Embryonic facial prominence (tissue), 1 donor: Measurements from ENCODE around the gene SHROOM2.

Experiments used
- DNase-seq: peaks from one replicate; pipeline ENCODE4 v3.0.0-alpha.2; 2016; ENCODE audit errors: extremely low spot score

Gene SHROOM2

GRCh38 chrX:9943420-9943819 is 157.2 kb downstream of the SHROOM2 start:
- DNase-seq, result no peak

DNA sequence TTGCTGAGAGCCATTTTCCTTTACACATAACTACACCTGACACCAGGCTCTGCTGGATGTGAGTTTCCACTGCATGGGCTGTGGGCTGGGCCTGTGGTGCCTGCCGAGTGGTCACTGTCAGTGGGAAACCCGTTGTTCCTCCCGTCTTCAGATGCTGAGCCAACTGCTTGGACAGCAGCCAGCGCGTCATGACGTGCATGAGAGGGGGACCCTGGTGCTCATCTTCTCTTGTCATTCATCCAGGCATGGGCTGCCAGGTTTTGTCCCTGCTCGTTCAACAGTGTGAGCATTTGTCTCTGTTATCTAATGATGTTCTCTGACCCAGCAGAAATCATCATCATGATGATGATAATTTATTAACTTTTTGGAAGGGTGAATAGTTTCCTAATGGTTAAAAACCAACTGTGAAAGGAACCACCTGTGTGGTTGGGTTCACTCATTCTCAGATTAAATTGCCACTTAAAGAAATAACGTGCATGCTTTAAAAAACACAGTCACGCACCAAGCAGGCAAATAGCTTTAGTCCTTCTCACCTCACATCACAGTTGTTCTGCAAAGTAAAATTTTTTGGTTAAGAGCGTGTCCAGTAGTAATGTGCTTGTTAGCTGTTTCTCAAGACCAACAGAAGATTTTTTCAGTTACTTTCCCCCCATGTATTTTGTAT is 161.0 kb downstream of the SHROOM2 start:
- DNase-seq, result no peak

GRCh38 chrX:9948406-9948805 is 162.2 kb downstream of the SHROOM2 start:
- no peak for DNase-seq

DNA sequence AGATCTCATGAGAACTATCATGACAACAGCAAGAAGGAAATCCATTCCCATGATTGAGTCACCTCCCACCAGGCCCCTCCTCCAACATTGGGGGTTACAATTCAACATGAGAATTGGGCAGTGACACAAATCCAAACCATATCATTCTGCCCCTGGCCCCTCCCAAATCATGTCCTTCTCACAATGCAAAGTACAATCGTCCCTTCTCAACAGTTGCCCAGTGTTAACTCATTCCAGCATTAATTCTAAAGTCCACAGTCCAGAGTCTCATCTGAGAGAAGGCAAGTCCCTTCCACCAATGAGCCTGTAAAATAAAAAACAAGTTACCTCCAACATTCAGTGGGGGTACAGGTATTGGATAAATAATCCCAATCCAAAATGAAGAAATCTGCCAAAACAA is 166.1 kb downstream of the SHROOM2 start:
- no peak for DNase-seq

DNA sequence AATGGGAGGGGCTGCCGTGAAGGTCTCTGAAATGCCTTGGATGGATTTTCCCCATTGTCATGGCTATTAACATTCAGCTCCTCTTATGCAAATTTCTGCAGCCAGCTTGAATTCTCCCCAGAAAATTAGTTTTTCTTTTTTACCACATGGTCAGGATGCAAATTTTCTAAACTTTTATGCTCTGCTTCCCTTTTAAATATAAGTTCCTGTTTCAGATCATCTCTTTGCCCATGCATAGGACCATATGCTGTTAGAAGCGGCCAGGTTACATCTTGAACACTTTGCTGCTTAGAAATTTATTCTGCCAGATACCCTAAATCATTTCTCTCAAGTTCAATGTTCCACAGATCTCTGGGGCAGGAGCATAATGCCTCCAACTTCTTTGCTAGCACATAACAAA is 167.2 kb downstream of the SHROOM2 start:
- no peak for DNase-seq

GRCh38 chrX:9955506-9955905 is 169.3 kb downstream of the SHROOM2 start:
- no peak for DNase-seq

GRCh38 chrX:9957743-9958142 is 171.5 kb downstream of the SHROOM2 start:
- DNase-seq, result no peak

DNA sequence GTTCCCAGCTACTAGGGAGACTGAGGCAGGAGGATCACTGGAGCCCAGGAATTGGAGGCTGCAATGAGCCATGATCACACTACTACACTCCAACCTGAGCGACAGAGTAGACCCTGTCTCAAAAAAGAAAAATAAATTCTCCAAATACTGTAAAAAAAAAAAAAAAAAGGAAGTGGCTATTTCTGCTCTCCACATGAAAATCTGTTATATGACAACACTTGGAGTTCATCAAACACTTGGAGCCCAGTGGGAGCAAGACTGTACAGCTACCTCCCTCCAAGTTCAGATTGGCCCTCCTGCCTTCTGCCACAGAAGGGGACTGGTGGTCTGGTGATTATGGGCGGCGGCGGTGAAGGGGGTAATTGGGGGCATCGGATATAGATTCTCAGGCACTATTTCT is 172.0 kb downstream of the SHROOM2 start:
- no peak for DNase-seq

- DNase-seq, result no peak
Observed at GRCh38 chrX:9961750-9962149, 175.5 kb downstream of the SHROOM2 start.

GRCh38 chrX:9966775-9967408 is 180.7 kb downstream of the SHROOM2 start, which contains the start of gene CLDN34:
TSS of gene CLDN34 (plus strand) at chrX:9967358. CDS start at chrX:9967358, 0 bp downstream.
- DNase-seq, result no peak

DNA sequence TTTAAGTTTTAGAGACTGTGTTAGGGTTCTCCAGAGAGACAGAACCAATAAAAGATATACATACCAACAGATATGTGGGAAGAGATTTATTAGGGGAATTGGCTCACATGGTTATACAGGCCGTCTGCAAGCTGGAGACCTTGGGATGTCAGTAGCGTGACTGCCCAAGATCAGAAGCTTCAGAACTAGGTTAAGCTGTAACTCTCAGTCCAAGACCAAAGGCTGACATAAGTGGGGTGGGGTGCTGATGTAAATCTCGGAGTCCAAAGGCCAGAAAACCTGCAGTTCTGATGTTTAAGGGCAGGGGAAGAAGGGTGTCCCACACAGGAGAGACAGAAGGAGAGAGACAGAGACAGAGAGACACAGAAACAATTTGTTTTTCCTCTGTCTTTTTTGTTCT is 191.4 kb downstream of the SHROOM2 start:
- DNase-seq, result no peak

GRCh38 chrX:9980401-9980800 is 194.2 kb downstream of the SHROOM2 start:
- no peak for DNase-seq

DNA sequence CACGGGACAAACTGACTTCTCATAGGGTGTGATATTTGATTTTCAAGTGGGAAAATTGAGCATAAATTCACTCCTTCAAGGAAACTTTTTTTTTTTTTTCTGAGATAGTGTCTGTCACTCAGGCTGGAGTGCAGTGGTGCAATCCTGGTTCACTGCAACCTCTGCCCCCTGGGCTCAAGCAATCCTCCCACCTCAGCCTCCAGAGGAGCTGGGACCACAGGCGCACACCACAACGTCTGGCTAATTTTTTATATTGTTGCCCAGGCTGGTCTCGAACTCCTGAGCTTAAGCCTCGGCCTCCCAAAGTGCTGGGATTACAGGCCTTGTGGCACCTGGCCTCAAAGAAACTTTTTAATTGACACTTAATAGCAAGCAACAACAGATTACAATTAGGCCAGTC is 194.7 kb downstream of the SHROOM2 start:
- DNase-seq, result no peak

DNA sequence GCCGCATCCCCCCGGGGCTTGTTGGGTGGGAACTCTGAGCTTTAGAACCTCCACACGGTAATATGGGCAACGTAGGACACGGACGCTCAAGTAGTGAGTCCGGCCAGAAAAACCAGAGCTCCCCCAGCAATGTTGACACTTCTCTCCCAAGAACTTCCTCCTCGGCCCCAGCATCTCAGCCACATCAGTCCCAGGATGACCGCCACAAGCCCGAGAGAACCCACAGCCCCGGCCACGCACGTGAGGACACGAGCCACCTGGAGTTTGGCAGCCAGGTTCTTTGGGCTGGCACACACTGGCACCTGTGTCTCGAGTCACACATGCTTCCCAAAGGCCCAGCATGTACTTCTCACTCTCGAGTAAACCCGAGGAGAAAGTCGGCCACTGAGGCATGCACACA is 197.2 kb downstream of the SHROOM2 start:
- no peak for DNase-seq

- no peak for DNase-seq
Observed at GRCh38 chrX:9983846-9984245, 197.6 kb downstream of the SHROOM2 start.

DNA sequence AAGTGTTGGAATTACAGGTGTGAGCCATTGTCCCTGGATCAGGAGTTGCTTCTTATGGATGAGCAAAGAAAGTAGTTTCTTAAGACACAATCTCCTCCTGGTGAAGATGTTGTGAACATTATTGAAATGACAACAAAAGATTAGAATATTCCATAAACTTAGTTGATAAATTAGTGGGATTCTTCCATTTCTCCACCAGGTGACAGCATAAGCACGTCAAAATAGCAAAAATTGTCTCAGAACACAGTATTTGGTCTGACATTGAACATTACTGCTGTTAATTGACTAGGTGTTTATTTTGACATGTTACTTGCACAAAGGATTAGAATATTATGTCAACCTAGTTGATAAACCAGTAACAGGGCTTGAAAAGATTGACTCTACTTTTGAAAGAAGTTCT is 202.5 kb downstream of the SHROOM2 start:
- DNase-seq, result no peak

GRCh38 chrX:9992061-9992460 is 205.8 kb downstream of the SHROOM2 start:
- no peak for DNase-seq

DNA sequence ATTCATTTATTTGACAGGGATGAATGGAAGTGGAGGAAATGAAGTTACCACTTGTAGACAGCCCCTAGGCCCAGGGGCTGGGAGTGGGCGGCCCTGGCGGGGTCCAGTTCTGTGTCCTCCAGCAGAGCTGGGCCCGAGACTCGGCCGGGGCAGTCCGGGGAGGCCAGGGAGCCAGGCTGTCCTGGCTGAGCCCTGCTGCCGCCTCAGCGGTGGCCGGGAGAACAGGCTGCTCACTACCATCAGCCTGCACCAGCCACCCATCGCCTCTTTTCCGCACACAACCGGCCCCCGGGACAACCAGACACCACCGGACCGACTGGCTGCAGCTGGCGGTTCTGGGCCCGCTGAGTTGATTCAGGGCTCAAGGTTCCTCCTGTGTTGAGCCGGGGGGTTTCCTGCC is 206.5 kb downstream of the SHROOM2 start:
- no peak for DNase-seq

DNA sequence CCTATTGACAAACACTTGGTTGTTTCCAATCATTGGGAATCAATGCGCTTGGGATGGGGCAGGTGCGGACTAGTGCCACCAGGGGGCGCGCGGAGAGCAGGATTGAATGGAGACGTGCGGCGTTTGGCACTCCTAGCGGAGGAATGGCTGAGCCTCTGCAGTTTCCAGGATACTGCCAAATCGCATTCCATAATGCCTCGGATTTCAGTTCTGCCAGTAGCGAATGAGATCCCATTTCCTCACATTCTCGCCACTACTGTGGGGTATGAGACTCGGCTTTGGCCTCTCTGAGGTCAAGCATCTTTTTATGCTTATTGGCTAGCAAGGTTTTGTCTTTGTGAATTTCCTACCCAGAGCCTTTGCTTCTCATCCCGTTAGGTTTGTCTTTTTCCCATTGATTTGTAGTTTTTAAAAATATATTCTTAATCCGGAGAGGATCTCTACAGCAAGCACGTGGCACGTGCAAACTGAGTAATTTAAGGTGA is 209.7 kb downstream of the SHROOM2 start:
- DNase-seq, result no peak

DNA sequence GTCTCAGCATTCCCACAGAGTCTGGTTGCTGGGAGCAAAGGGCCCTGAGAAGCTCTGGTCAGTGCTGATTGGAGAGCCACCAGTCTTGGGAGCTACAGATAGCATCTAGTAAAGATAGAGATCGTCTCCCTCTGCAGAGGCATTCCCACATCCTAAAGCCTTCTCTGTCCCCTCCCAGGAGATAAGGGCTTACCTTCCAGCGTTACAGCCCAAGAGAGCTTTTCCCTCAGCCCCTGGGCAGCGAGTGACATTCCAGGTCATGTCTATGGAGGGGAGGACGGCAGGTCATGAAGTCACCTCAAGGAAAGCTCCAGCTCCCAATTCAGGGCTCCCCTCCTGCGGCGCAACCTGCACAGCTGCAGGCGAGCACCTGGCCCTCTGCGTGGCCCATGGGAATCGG is 210.8 kb downstream of the SHROOM2 start:
- DNase-seq, result no peak

DNA sequence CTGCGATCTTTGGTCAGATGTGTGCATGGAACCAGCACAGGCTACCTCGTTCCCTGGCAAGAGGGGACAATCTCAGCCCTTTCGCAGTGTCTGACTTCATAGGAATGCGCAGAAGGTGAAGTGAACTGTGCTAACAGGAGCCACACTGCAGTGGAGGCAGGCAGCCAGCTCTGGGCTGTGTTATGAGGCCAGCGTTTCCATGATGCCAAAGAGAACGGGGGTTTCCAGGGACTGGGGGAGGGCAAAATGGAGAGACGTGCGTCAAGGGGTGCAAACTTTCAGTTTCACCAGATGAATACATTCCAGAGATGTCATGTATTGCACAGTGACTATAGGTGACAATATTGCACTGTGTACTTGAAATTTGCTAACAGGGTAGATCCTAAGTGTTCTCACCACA is 211.3 kb downstream of the SHROOM2 start:
- DNase-seq, result no peak
